PC-9 (cell line): ENCODE results near the gene CLK4. TPM values are rescaled to one million over a fixed set of nuclear protein-coding genes. Genes with fewer than 3 reads are reported as not detected.

Experiments used
- BruUV-seq: library from RNA; stranded (reverse); fragments of 400-500 nt; replicated peaks from 2 replicates; lab custom pipeline; 2021; lab: Mats Ljungman, UMichigan
- CTCF ChIA-PET: fragments of 300-600 bp; sonication (Branson Sonifier 250); formaldehyde crosslinking; loops from one replicate; lab custom pipeline; 2022; ENCODE audit warnings: antibody characterized with exemption; lab: Charles Lee
- POLR2A ChIA-PET: fragments of 300-600 bp; sonication (Branson Sonifier 250); formaldehyde crosslinking; loops from one replicate; lab custom pipeline; 2022; ENCODE audit warnings: antibody characterized with exemption; ENCODE audit not compliant: unreplicated experiment; lab: Charles Lee
- DNase-seq, 2 experiments: peaks; one replicate each; pipeline versions ENCODE4 v3.0.0 to v3.0.0-alpha.2; 2015 to 2022; ENCODE audit warnings: mixed read lengths in 1 of 2
- H2AFZ ChIP-seq: fragments of 200-600 bp; sonication (generic); 2 replicates; pipeline ENCODE4 v1.8.1; 2017; ENCODE audit warnings: antibody characterized with exemption
- H3F3A ChIP-seq: fragments of 200-600 bp; sonication (generic); 2 replicates; pipeline ENCODE4 v1.8.1; 2017; ENCODE audit warnings: antibody characterized with exemption, mild to moderate bottlenecking, low read depth; ENCODE audit not compliant: insufficient read depth
- H3K27ac ChIP-seq: fragments of 200-600 bp; sonication (generic); 2 replicates; pipeline ENCODE4 v1.6.1; 2016; ENCODE audit warnings: mixed run types
- H3K27me3 ChIP-seq: fragments of 200-600 bp; sonication (generic); 2 replicates; pipeline ENCODE4 v1.6.1; 2016; ENCODE audit warnings: low read depth, mixed run types; ENCODE audit not compliant: insufficient read depth
- H3K36me3 ChIP-seq: fragments of 200-600 bp; sonication (generic); 2 replicates; pipeline ENCODE4 v1.6.1; 2016; ENCODE audit warnings: low read depth, mixed run types
- H3K4me1 ChIP-seq: fragments of 200-600 bp; sonication (generic); replicated peaks from 2 replicates; pipeline ENCODE4 v1.6.1; 2016; ENCODE audit warnings: mixed run types; ENCODE audit not compliant: insufficient read depth
- H3K4me2 ChIP-seq: fragments of 200-600 bp; sonication (generic); 2 replicates; pipeline ENCODE4 v1.6.1; 2017; ENCODE audit warnings: mixed run types
- H3K4me3 ChIP-seq: fragments of 200-600 bp; sonication (generic); 2 replicates; pipeline ENCODE4 v1.6.1; 2016; ENCODE audit warnings: mixed run types
- H3K79me2 ChIP-seq: fragments of 200-600 bp; sonication (generic); 2 replicates; pipeline ENCODE4 v1.6.1; 2017; ENCODE audit warnings: low read depth, mixed run types
- H3K9me2 ChIP-seq: fragments of 200-600 bp; sonication (generic); 2 replicates; pipeline ENCODE4 v1.8.1; 2017; ENCODE audit warnings: mild to moderate bottlenecking; ENCODE audit not compliant: insufficient read depth
- H3K9me3 ChIP-seq: fragments of 200-600 bp; sonication (generic); 2 replicates; pipeline ENCODE4 v1.8.1; 2016; ENCODE audit warnings: low read depth; ENCODE audit not compliant: insufficient read depth
- H4K20me1 ChIP-seq: fragments of 200-600 bp; sonication (generic); 2 replicates; pipeline ENCODE4 v1.8.1; 2017; ENCODE audit not compliant: insufficient read depth
- CTCF ChIP-seq: fragments of 200-600 bp; sonication (generic); conservative IDR thresholded peaks from 2 replicates; pipeline ENCODE4 v1.6.1; 2017; ENCODE audit warnings: mixed run types, antibody characterized with exemption, mild to moderate bottlenecking, moderate library complexity
- EZH2 ChIP-seq: fragments of 200-600 bp; sonication (generic); IDR thresholded peaks from 2 replicates; pipeline ENCODE4 v1.8.0; 2017; ENCODE audit warnings: antibody characterized with exemption, low read depth
- intact Hi-C: fragments of 100-400 bp; cut with micrococcal nuclease; formaldehyde crosslinking; loops from one replicate; pipeline ENCODE4 v1.10.0; 2022; ENCODE audit not compliant: unreplicated experiment
- total RNA-seq: library from RNA; stranded (reverse); gene quantifications from 2 replicates; pipeline ENCODE4 v1.2.3, GENCODE V29; 2021

The CLK4 gene
- total RNA-seq, 1 experiment from 2014 or later: 29.7 TPM

- Histone ChIP-seq H3F3A (no peaks in the 10 kb centered on the region), H3K9me3 (no peaks in the 10 kb centered on the region), H3K79me2 (no peaks in the 10 kb centered on the region), H3K4me3 (no peak overlapping the region), H3K4me1 (no peaks in the 10 kb centered on the region), H3K4me2 (no peak overlapping the region), H3K36me3 (no peaks in the 10 kb centered on the region), H2AFZ (no peak overlapping the region), H3K9me2 (no peaks in the 10 kb centered on the region), H3K27ac (no peak overlapping the region), H3K27me3 (peaks cover 81% of the 10 kb centered on the region), H4K20me1 (no peaks in the 10 kb centered on the region)
- BruUV-seq: no TSS peak
- ChIA-PET POLR2A (no interaction called here), CTCF (no interaction called here)
- DNase-seq: no peak
- intact Hi-C loops: no loop called here
- TF ChIP-seq CTCF (no peak), EZH2 (no peak)
Observed at GRCh38 chr5:178576591-178577351, 50.1 kb downstream of the CLK4 start.

- no peaks in the 10 kb centered on the region for H3K36me3 ChIP-seq
- H3K4me3 ChIP-seq: no peak overlapping the region
- H3K27me3 ChIP-seq: peaks cover 81% of the 10 kb centered on the region
- H2AFZ ChIP-seq: no peak overlapping the region
- ChIA-PET POLR2A (no interaction called here), CTCF (no interaction called here)
- H3K4me2 ChIP-seq: no peak overlapping the region
- no peaks in the 10 kb centered on the region for H4K20me1 ChIP-seq
- no TSS peak for BruUV-seq
- no peak for DNase-seq
- no peaks in the 10 kb centered on the region for H3K4me1 ChIP-seq
- H3K9me3 ChIP-seq: no peaks in the 10 kb centered on the region
- no peaks in the 10 kb centered on the region for H3K79me2 ChIP-seq
- H3K27ac ChIP-seq: no peak overlapping the region
- intact Hi-C loops: no loop called here
- no peaks in the 10 kb centered on the region for H3F3A ChIP-seq
- TF ChIP-seq EZH2: no peak
- TF ChIP-seq CTCF: no peak
- no peaks in the 10 kb centered on the region for H3K9me2 ChIP-seq
Observed at GRCh38 chr5:178573216-178573615, 53.6 kb downstream of the CLK4 start.

GRCh38 chr5:178572617-178573016 is 54.2 kb downstream of the CLK4 start:
- H3K27ac ChIP-seq: no peak overlapping the region
- no peaks in the 10 kb centered on the region for H3K9me3 ChIP-seq
- H4K20me1 ChIP-seq: no peaks in the 10 kb centered on the region
- TF ChIP-seq EZH2 (no peak), CTCF (no peak)
- H3K27me3 ChIP-seq: peaks cover 85% of the 10 kb centered on the region
- no TSS peak for BruUV-seq
- no peaks in the 10 kb centered on the region for H3F3A ChIP-seq
- no peaks in the 10 kb centered on the region for H3K36me3 ChIP-seq
- H3K4me2 ChIP-seq: no peak overlapping the region
- no peak overlapping the region for H2AFZ ChIP-seq
- no peaks in the 10 kb centered on the region for H3K79me2 ChIP-seq
- DNase-seq: no peak
- H3K9me2 ChIP-seq: no peaks in the 10 kb centered on the region
- ChIA-PET CTCF (no interaction called here), POLR2A (no interaction called here)
- H3K4me1 ChIP-seq: no peaks in the 10 kb centered on the region
- intact Hi-C loops: no loop called here
- H3K4me3 ChIP-seq: no peak overlapping the region
